Activated T-helper 9 cell treated with anti-CD3 and anti-CD28 coated beads, Interleukin-2, amount 50 U/mL, for 16 hours (primary cell): Measurements from ENCODE around the gene GLP2R.

Experiments
- DNase-seq: peaks from one replicate; pipeline ENCODE4 v3.0.0-alpha.2; 2020; ENCODE audit warnings: low read depth

GLP2R gene

DNA sequence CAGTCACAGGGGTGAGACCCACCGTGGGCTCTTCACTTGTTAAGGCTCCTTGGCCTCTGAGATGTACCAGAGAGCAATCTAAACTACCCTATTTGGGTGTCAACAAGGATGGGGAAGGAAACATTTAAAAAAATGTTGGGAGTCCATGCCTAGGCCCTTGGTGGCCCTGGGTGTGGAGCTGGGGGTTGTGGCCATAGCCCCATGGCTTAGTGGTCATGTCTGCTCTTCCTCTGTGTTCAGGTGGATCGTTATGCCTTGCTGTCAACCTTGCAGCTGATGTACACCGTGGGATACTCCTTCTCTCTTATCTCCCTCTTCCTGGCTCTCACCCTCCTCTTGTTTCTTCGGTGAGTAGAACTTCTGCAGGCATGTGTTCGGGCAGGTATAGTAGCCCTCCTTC lies 28.5 kb downstream of the GLP2R start:
- DNase-seq, result no peak

DNA sequence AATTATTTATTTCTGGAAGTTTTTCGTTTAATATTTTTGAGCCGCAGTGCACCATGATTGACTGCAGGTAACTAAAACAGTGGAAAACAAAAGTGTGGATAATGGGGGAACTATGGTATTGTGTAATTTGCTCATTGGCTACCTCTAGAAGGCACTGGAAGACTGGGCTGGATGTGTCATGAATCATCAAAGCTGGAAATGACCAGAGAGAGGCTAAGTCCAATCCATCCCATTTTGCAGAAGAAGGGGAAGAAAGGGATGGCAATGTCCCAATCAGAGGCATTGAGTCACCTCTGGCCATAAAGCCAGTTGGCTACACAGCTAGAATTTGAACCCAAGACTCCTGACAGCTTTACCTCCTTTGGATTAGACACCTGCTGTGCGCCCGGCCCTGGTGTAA lies 29.3 kb downstream of the GLP2R start:
- no peak for DNase-seq

DNA sequence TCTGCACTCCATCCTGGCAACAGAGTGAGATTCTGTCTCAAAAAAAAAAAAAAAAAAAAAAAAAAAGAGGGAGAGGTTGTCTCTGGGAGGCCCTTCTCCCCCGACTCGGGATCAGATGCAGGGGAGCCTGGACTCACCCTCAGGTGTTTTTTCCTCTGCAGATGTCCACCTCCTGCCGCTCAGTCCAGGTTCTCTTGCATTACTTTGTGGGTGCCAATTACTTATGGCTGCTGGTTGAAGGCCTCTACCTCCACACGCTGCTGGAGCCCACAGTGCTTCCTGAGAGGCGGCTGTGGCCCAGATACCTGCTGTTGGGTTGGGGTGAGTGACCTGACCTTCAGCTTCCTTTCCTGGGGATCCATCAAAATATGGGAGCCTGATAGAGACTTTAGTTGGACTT lies 34.1 kb downstream of the GLP2R start:
- no peak for DNase-seq

DNA sequence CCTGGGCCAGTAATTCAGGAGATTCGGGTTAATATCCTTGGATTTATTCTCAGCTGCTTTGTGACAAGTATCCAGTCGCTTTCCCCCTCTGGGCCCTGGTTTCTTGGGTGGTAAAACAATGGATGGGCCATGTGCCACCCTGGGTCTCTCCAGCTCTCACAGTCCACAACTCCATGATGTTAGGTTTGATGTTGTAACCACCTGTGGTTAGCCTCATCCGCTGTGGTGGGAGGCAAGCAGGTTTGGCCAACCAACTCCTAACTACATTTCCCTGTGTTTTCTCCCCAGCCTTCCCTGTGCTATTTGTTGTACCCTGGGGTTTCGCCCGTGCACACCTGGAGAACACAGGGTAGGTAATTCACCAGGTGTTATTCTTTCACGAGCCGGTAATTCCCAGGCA lies 35.1 kb downstream of the GLP2R start:
- no peak for DNase-seq

DNA sequence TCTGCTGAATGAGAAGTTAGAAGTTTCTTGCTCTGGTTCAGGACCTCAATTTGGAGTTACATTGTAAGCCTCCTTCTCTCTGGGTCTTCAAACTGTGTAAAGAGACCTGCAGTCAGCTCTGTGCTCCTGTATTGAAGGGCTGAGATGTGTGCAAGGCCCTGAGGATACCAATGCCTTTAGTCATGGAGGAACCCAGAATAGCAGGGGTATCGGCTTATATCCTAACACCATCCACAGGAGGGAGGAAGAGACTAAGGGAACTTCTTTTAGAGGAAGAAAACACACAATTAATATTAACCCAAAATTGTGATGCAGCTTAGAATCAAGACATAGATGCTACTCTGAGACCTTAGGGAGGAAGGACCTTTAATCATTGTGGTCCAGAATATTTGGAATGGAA lies 36.5 kb downstream of the GLP2R start:
- DNase-seq, result no peak

DNA sequence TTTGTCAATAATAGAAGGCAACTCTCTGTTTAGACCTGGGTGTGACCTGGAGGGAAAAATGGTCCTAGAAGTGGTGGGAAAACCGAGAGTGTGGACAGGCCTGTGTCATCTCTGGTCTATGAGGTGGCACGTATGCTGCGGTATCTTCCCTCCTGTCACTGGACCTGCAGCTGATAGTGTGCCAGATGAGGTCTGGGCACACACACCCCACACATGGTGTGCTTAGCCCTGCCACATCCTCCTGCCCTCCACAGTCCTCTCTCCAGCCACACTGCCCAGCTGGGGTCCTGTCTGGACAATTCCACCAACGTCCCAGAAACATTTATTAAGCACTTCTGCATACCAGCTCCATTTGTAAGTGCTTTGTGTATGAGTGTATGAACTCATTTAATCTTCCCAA lies 37.2 kb downstream of the GLP2R start:
- DNase-seq, result no peak

DNA sequence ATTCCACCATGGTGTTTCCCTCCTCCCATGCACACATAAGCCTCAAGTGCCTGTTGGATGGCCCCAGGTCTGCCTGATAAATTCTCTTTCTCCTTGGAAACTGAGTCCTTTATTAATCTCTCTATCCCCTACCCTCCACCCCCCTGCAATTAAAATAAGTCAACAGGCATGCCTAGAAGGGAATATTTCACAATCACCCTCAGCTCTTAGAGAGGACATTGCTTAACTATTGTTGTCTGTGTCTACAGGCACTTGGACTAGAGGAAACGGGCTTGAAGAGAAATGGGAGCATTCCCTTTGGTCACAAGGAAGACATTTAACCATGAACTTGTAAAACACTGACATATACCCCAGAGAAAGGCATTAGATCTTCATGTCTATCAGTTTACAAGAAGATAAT lies 39.9 kb downstream of the GLP2R start:
- DNase-seq, result no peak

DNA sequence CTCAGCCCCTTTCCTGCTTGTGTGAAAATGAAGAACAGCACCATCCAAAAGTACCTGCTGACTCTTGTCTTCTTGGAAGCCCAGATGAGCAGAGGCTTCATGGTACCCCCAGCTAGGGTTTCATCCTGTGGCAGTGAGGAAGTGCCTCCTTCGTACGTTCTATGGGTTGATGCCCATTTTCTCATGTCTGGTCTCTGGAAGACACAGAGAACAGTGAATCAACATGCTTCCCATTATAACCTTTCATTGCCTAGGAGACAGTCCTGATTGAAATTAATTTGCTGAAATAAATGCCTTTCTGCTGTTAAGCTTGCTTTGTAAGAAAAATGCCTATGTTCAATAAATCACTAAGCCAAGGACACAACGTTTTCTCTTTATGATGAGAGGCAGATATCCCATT lies 42.8 kb downstream of the GLP2R start:
- DNase-seq, result no peak

DNA sequence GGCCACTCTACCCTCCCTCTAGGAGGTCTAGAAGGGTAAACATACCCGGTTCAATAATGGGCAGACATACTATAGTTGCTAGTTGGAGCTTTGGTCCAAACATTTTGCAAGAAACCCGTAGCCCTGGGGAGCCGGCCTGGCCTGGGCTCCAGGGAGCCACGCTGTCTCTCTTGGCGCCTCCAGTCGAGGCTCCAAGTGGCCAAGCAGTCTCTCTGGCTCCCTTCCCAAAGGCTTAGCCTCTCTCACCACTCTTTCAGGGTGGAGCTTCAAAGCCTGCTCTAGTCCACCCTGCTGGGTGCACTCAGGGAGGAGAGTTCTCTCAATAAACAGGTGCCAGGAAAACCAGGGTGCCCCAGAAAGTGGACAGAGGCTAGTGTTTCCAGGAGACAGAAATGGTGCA lies 47.1 kb downstream of the GLP2R start:
- DNase-seq, result no peak

DNA sequence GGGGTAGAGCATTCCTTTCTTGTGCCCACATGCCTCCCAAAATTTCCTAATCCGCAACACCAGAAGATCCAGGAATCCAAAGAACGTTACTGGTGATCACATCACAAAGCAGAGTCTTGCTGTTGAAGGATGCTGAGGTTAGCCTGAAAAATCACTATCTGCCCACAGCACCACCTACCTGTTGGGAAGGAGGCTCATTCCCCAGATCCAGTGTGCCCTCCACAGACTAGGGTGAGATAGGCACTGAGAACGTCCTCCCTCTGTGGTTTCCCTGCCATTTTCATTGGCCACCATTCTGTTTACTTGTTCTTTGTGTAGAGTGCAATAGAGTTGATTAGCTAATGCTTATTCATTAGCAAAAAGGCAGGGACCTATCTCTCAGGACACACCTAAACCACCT lies 49.0 kb downstream of the GLP2R start:
- DNase-seq, result no peak

DNA sequence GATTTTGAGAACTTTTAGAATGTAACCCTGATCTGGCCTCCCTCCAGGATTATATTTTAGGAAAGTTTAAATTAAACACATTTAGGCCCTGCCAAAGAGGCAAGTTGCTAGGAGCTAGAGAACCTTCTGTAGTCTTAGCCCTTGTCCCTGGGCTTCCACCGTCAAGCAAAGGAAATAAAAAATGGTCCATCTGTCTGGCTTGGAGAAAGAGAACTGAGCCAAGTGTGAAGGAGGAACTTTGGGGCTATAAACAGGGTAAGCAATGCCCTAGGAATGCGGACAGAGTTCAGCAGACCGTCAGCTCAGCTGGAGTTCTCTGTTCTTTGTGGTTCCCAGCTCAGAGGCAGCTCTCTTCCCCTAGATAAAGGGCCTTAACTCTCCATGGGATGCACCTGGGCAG lies 49.7 kb downstream of the GLP2R start:
- no peak for DNase-seq

DNA sequence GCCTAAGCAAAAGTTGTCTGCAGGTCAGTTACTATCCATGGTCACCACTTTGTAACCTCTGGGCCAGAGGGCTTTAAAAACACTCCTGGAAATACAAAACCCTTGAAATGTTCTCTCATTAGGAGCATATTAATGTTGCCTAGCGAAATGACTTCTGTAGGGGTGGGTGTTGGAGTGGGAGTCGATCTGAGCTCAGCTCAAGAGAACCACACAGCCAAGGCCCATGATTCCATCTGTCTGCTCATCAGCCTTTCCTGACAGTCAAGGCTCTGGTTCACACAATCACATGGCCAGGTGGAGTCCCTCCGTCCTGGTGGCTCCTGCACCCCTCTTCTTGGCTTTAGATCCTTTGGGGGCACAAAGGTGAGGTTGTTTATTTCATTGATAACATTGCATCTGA lies 52.6 kb downstream of the GLP2R start:
- no peak for DNase-seq

DNA sequence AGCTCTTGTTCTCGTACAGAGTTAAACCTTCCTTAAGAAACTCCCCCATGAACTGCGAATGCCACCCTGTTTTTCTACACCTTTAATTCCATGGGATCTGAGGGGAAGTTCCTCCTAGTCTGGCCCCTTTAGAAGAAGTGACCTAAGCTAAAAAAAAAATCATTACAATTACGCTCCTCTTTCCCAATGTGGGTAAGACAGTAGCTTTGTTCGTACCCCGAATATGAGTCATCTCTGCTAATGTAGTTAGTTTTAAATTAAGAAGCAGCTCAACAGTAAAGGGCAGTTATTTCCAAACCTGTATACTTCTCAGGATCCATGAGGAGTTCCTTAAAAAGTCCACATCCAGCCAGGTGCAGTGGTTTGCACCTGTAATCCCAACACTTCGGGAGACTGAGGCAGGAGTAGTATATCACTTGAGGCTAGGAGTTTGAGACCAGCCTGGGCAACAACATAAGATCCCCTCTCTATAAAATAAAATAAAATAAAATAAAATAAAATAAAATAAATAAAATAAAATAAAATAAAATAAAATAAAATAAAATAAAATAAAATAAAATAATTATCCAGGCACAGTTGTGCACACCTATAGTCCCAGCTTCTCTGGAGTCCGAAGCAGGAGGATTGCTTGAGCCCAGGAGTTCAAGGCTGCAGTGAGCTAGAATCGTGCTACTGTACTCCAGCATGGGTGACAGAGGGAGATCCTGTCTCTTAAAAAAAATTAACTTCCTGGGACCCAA lies 53.2 kb downstream of the GLP2R start:
- no peak for DNase-seq

DNA sequence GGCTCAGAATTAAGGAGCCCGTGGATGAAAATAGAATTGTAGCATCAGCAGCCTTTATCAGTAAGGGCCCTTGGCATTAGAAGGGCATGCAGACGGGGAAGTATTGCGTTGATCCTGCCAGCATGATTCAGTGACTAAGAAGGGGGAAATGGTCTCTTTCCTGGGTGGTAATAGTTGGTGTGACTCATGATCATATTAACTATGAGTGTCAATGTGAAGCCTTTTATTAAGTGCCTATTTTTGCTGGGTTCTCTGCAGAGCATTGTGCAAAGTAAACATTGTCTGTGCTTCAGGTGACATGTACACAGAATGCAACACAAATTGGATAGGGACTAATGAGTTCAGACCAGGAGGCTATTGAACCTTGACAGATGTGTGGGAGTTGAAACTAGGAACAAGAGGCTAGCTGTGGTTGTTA lies 54.9 kb downstream of the GLP2R start:
- no peak for DNase-seq

DNA sequence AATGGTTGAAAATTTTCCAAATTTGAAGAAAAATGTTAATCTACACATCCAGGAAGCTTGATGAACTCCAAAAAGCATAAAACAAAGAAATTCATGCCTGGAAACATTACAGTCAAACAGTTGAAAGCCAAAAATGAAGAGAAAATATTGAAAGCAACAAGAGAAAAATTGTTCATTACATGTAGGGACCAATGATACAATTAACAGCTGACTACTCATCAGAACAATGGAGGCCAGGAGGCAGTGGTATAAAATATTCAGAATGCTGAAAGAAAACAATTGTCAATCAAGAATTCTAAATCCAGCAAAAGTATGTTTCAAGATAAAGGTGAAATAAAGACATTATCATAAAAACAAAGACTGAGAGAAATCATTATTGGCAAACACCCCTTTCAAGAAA lies 57.7 kb downstream of the GLP2R start:
- DNase-seq, result no peak

DNA sequence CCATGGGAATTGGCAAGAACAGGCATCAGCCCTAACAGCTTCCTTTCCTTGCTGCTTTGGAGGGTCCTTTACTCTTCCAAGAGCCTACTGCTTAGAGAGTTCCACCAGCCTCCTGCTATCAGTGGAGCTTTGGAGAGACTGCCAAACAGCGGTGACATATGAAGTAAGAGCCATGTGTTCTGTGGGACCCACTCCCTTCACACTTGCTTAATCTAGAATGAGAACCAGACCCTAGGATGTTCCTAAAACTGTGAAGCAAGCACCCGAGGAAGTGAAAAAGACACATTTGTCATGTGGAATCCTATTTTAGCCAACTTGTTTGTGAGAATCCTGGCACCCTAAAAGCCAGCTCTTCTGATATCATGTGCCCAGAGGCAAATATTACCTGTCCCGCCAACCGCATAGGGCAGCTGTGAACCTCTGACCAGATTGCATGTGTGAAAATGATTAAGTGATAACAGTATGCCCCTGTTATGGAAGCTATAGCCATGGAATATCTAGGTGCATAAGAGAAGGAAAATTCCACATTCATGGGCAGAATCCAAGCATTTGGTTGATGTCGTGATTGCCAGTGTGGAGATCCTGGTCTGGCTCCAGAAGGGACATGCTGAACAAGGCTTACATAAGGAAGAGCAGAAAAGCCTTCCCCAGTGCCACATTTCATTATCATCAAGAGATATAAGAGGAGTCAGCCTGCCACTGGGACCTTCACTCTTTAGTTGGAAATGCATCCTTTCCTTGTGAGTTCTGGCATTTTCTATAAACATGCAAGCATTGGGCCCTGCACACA lies 60.6 kb downstream of the GLP2R start:
- no peak for DNase-seq

DNA sequence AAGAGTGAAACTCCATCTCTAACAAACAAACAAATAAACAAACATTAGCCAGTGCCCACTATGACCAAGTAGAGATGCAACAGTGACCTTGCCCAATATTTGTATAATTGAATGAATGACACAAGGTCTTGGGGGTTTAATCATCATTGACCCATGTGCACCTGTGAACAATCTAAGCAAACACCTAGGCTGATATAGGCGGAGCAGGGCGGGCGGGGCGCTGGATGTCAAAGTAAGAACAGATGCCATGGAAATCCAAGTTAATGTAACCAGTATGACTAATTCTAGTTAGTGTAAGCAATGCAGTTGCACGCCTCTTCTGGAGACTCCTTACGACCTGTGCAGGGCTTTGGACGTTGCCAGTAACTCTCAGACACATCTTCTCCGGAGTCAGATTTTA lies 61.8 kb downstream of the GLP2R start:
- no peak for DNase-seq

DNA sequence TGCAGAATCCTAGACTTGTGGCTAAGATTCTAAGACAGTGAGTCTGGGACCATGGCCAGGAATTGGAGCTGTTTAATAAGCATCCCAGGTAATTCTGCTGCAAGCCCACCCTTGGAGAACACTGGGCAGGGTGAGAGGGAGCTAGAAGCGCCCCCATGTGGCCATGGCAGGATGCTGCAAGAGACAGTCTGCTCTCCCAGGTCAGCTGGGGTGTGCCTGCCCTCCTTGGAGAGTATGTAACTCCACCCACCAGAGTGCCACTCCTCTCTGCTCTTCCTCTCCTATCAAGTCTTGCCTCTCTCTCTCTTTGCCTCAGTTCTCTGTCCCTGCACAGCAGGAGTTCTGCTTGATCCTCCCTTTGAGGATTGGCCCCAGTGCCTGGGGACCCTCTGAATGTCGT lies 64.4 kb downstream of the GLP2R start:
- DNase-seq, result no peak

DNA sequence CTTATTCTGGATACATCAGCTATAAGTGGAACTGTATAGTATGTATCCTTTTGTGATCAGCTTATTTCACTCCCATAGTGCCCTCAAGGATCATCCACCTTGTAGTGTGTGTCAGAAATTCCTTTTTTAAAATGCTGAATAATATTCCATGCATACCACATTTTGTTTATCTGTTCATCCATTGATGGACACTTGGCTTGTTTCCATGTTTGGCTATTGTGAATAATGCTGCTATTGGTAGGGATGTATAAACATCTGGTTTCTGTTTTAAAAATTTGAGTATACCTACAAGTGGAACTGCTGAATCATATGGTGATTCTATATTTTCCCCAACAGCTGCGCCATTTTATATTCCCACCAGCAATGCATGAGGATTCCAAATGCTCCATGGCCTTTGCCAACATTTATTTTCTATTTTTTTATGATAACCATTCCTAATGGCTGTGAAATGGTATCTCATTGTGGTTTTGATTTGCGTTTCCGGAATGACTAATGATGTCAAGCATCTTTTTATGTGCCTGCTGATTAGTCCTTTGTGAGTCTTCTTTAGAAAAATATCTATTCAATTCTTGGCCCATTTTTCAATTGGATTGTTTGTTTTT lies 67.8 kb downstream of the GLP2R start:
- no peak for DNase-seq

DNA sequence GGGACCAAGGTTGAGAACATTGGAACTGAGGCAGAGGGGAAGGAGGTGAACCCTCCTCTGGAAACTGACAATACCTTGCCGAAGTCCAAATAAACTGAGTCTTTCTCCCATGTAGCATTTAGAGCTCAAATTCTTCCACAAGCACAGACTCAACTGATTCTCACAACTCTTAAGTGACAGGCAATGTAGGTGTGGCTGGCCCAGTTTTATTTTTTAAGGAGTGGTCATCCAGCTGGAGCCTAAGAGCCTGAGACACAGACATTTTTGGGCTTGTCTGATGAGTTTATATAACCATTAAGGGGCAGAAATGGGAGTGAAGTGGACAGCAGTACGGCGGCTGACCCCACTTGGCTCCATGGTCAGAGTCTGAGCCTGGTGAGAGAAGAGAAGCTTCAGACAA lies 68.5 kb downstream of the GLP2R start:
- no peak for DNase-seq

DNA sequence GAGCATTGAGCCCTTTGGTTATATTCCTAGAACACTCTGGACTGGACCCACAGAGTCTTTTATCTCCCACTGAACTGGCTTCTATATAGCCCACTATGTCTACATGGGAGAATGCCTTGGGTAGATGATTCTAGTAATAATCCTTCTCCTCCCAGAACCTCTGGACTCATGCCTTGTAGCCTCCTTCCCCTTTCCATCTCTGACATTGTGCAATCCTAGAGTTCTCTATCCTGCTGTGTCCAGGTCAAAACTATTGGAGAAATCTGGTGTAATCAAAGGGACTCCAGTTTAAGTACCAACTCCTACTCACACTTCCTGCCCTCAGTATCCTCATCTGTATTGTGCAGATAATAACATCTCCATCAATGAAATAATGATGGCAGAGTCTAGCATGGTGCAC lies 70.2 kb downstream of the GLP2R start:
- no peak for DNase-seq

DNA sequence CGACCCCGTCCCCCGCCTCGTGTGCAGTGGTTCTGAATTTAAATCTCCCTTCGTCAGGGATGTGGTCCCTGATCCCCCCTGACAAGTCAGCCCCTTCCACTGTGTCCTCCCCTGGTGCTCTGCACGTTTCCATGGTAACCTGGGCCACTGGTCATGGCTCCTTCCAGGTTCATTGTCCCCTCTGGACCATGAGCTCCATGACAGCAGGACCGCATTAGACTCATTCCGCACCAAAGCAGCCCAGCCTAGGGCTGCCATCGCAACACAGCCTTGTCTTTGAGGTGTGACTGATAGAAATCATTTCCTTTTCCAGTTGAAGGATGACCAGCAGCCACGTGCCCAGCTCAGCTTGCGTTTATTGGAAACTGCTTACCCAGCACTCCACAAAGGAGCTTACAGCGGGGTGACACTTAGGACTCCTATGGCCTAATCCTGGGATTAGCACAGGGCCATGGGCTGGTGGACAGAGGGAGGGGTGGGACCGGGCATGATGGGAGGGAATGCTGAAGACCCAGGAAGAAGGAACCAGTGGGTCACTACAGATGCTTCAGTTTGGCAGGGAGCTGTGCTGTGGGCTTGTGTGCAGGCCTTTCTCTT lies 71.7 kb downstream of the GLP2R start:
- DNase-seq, result no peak

DNA sequence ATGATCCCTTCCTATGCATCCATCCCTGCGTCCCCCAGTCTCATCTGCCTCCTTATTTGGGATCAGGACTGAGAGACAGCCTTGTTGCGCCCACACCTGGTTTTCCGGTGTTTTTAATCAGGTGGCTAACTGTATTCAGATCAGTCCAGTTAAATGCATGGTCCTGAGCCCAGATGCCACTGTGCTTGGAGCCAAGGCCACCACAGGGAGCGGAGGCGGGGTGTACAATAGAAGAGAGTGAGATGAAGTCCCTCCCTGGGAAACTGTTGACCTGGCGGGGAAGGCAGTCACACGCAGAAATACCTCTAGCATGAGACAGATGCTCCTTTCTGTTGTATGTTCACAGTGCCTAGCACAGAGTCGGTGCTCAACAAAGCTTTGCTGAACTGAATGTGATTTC lies 73.1 kb downstream of the GLP2R start:
- DNase-seq, result no peak
